Measurements from ENCODE around the gene NUB1.

Gene NUB1

GRCh38 chr7:151394076-151395035 is 52.7 kb downstream of the NUB1 start:
- intact Hi-C loops (cut with DNase I) = no loop called here
- DNase-seq = no peak

GRCh38 chr7:151395036-151395367 is 53.4 kb downstream of the NUB1 start:
- no peak for DNase-seq
- intact Hi-C loops (cut with DNase I) = no loop called here

GRCh38 chr7:151396328-151396970 is 54.8 kb downstream of the NUB1 start:
- DNase-seq = no peak
- intact Hi-C loops (cut with DNase I) = no loop called here

GRCh38 chr7:151397026-151397425 is 55.4 kb downstream of the NUB1 start:
- DNase-seq = no peak
- intact Hi-C loops (cut with DNase I) = no loop called here

GRCh38 chr7:151398446-151399304 is 57.1 kb downstream of the NUB1 start:
- DNase-seq = no peak
- intact Hi-C loops (cut with DNase I) = no loop called here

GRCh38 chr7:151399305-151399601 is 57.6 kb downstream of the NUB1 start:
- DNase-seq = no peak
- intact Hi-C loops (cut with DNase I) = no loop called here

- intact Hi-C loops (cut with DNase I) = no loop called here
- no peak for DNase-seq
These were observed 58.3 kb downstream of the NUB1 start for GRCh38 chr7:151399906-151400305.

GRCh38 chr7:151400626-151401315 is 59.2 kb downstream of the NUB1 start:
- no peak for DNase-seq

GRCh38 chr7:151402029-151402835 is 60.6 kb downstream of the NUB1 start:
- DNase-seq = no peak
- intact Hi-C loops (cut with DNase I) = no loop called here

More at GRCh38 chr7:151400626-151401315, 59.2 kb downstream of the NUB1 start:
- intact Hi-C loops (cut with DNase I) = no loop called here

- intact Hi-C loops (cut with DNase I) = no loop called here
These were observed 62.2 kb downstream of the NUB1 start for GRCh38 chr7:151403764-151404163.

GRCh38 chr7:151404216-151405011 is 62.8 kb downstream of the NUB1 start:
- intact Hi-C loops (cut with DNase I) = no loop called here
- DNase-seq = no peak

More at GRCh38 chr7:151403764-151404163, 62.2 kb downstream of the NUB1 start:
- DNase-seq = no peak

GRCh38 chr7:151405056-151405455 is 63.4 kb downstream of the NUB1 start:
- no peak for DNase-seq
- intact Hi-C loops (cut with DNase I) = no loop called here

GRCh38 chr7:151405588-151405987 is 64.0 kb downstream of the NUB1 start:
- no peak for DNase-seq
- intact Hi-C loops (cut with DNase I) = no loop called here

- intact Hi-C loops (cut with DNase I) = no loop called here
- DNase-seq = no peak
These were observed 64.7 kb downstream of the NUB1 start for GRCh38 chr7:151406051-151406875.

GRCh38 chr7:151406886-151407583 is 65.4 kb downstream of the NUB1 start:
- intact Hi-C loops (cut with DNase I) = no loop called here
- no peak for DNase-seq

GRCh38 chr7:151408498-151408838 is 66.9 kb downstream of the NUB1 start:
- intact Hi-C loops (cut with DNase I) = no loop called here
- DNase-seq = no peak
